ENCODE measurements around the gene AKAP8L. TPM values are rescaled to one million over a fixed set of nuclear protein-coding genes. Genes with fewer than 3 reads are reported as not detected.

Gene AKAP8L
- total RNA-seq, 2 donors from 2014 or later = 190 to 237 TPM

GRCh38 chr19:15439078-15439799 is 20.5 kb upstream of the AKAP8L start:
- no peak overlapping the region for H3K4me3 ChIP-seq (ENCODE audit: low read length)
- no peak for TF ChIP-seq CTCF (conservative IDR thresholded peaks at IDR 0.05)
- no peaks in the 10 kb centered on the region for H3K9me3 ChIP-seq (ENCODE audit: control insufficient read depth, low read length)
- Mint-ChIP-seq H3K9me3 (no peaks in the 10 kb centered on the region), H3K27ac (no peak overlapping the region), H3K27me3 (ENCODE audit: insufficient read depth) (no peaks in the 10 kb centered on the region), H3K36me3 (ENCODE audit: low read depth) (no peaks in the 10 kb centered on the region), H3K4me3 (no peak overlapping the region), H3K4me1 (no peaks in the 10 kb centered on the region)
- no peak for DNase-seq
- H3K36me3 ChIP-seq (ENCODE audit: control insufficient read depth, insufficient read depth, low read length) = no peaks in the 10 kb centered on the region
- H3K4me1 ChIP-seq (ENCODE audit: control insufficient read depth, insufficient read depth, low read length) = no peaks in the 10 kb centered on the region
- no peak overlapping the region for H3K27ac ChIP-seq (ENCODE audit: low read depth, low read length)
- 88 to 90% methylated on average over 15 to 25 of the region's 25 CpGs for WGBS, 2 experiments (ENCODE audit: insufficient coverage in 1 of 2, insufficient read length in 1 of 2)
- H3K27me3 ChIP-seq (ENCODE audit: control insufficient read depth, insufficient read depth, low read length, poor library complexity, severe bottlenecking) = no peaks in the 10 kb centered on the region
- no peak overlapping the region for H3K9ac ChIP-seq (ENCODE audit: extremely low read depth, low read length, poor library complexity, severe bottlenecking)

- no peaks in the 10 kb centered on the region for H3K4me1 Mint-ChIP-seq
- DNase-seq = no peak
- Histone ChIP-seq H3K4me1 (ENCODE audit: control insufficient read depth, insufficient read depth, low read length) (no peaks in the 10 kb centered on the region), H3K4me3 (ENCODE audit: low read length) (no peak overlapping the region), H3K36me3 (ENCODE audit: control insufficient read depth, insufficient read depth, low read length) (no peaks in the 10 kb centered on the region), H3K9me3 (ENCODE audit: control insufficient read depth, low read length) (no peaks in the 10 kb centered on the region), H3K27ac (ENCODE audit: low read depth, low read length) (no peak overlapping the region), H3K27me3 (ENCODE audit: control insufficient read depth, insufficient read depth, low read length, poor library complexity, severe bottlenecking) (no peaks in the 10 kb centered on the region), H3K9ac (ENCODE audit: extremely low read depth, low read length, poor library complexity, severe bottlenecking) (no peak overlapping the region)
- no peaks in the 10 kb centered on the region for H3K9me3 Mint-ChIP-seq
- no peak for TF ChIP-seq CTCF (conservative IDR thresholded peaks at IDR 0.05)
- no peak overlapping the region for H3K4me3 Mint-ChIP-seq
- no peaks in the 10 kb centered on the region for H3K36me3 Mint-ChIP-seq (ENCODE audit: low read depth)
- no peak overlapping the region for H3K27ac Mint-ChIP-seq
- 96% methylated on average over 9 to 27 of the region's 27 CpGs for WGBS, 2 experiments (ENCODE audit: insufficient coverage in 1 of 2, insufficient read length in 1 of 2)
- H3K27me3 Mint-ChIP-seq (ENCODE audit: insufficient read depth) = no peaks in the 10 kb centered on the region
These were observed 19.8 kb upstream of the AKAP8L start for GRCh38 chr19:15438577-15438976.

DNA sequence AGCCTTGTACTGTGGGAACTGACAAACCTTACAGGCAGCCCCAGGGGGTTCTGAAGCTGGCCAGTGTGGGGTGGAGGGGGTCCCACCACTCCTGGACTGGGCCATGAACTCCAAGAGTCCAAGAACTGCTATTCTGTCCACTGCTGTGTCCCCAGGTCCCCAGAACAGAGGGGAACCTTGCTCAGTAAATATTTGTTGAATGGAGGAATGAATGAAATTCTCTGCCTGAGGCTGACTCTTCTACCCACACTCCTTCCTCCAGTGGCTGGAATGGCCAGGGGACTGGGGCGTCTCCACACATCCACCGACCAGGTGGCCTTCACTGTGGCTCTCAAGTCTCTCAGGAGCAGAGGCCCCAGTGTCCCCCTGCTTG is 19.3 kb upstream of the AKAP8L start:
- no peak for TF ChIP-seq CTCF (conservative IDR thresholded peaks at IDR 0.05)
- DNase-seq = no peak
- 97 to 100% methylated on average over 2 of the region's 2 CpGs for WGBS, 2 experiments (ENCODE audit: insufficient coverage in 1 of 2, insufficient read length in 1 of 2)
- no peak overlapping the region for H3K4me3 Mint-ChIP-seq
- Histone ChIP-seq H3K27me3 (ENCODE audit: control insufficient read depth, insufficient read depth, low read length, poor library complexity, severe bottlenecking) (no peaks in the 10 kb centered on the region), H3K36me3 (ENCODE audit: control insufficient read depth, insufficient read depth, low read length) (no peaks in the 10 kb centered on the region), H3K4me3 (ENCODE audit: low read length) (no peak overlapping the region), H3K4me1 (ENCODE audit: control insufficient read depth, insufficient read depth, low read length) (no peaks in the 10 kb centered on the region), H3K9ac (ENCODE audit: extremely low read depth, low read length, poor library complexity, severe bottlenecking) (no peak overlapping the region), H3K9me3 (ENCODE audit: control insufficient read depth, low read length) (no peaks in the 10 kb centered on the region), H3K27ac (ENCODE audit: low read depth, low read length) (no peak overlapping the region)
- H3K27me3 Mint-ChIP-seq (ENCODE audit: insufficient read depth) = no peaks in the 10 kb centered on the region
- H3K9me3 Mint-ChIP-seq = no peaks in the 10 kb centered on the region
- H3K27ac Mint-ChIP-seq = no peak overlapping the region
- H3K36me3 Mint-ChIP-seq (ENCODE audit: low read depth) = no peaks in the 10 kb centered on the region
- peaks cover 3% of the 10 kb centered on the region for H3K4me1 Mint-ChIP-seq

All from endodermal cell (in vitro differentiated cells).